Stimulated activated naive CD8-positive, alpha-beta T cell treated with anti-CD3 and anti-CD28 coated beads, Interleukin-15, Interleukin-2, amounts not matched to agents 100 ng/mL and 50 ng/mL, for 24 hours (primary cell): ENCODE results near the gene SFMBT1.
"Not testable (repeated sequence)": the region's sequence is repeated elsewhere in the genome, so short reads cannot be mapped to it uniquely, and the experiment has no call there.

Experiments
- H3K27ac Mint-ChIP-seq: one replicate; pipeline ENCODE4 v1.8.0; 2021; ENCODE audit warnings: mild to moderate bottlenecking, mixed read lengths
- H3K27me3 Mint-ChIP-seq: one replicate; pipeline ENCODE4 v1.8.0; 2021; ENCODE audit warnings: mixed read lengths
- H3K36me3 Mint-ChIP-seq: one replicate; pipeline ENCODE4 v1.8.0; 2021; ENCODE audit warnings: low read depth, mixed read lengths
- H3K4me1 Mint-ChIP-seq: one replicate; pipeline ENCODE4 v1.8.0; 2021; ENCODE audit warnings: low read depth, mixed read lengths
- H3K4me3 Mint-ChIP-seq: one replicate; pipeline ENCODE4 v1.8.0; 2021; ENCODE audit warnings: mild to moderate bottlenecking, mixed read lengths
- H3K9me3 Mint-ChIP-seq: one replicate; pipeline ENCODE4 v1.8.0; 2021; ENCODE audit warnings: mixed read lengths

SFMBT1 gene

GRCh38 chr3:53054233-53054632, 8.4 kb upstream of the SFMBT1 start:
- not testable (repeated sequence) for H3K4me3 Mint-ChIP-seq, H3K9me3 Mint-ChIP-seq, H3K36me3 Mint-ChIP-seq, H3K27ac Mint-ChIP-seq, H3K27me3 Mint-ChIP-seq, H3K4me1 Mint-ChIP-seq

DNA sequence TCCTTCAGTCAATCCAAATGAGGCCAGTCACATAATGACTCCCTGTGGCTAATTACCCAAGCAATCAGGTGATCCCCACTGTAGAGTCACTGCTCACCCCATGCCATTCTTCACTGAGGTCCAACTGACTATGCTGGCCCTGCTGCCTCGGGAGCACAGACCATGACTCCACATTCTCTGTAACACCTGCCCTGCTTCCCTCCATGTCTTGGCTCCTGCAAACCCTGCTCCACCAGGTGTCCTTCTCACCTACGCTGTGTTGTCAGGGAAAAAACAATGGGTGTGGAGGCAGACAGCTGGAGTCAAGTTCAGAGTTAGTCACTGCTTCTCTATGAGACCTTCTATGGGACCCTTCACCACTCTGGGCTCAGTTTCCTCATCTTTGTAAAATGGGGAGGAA, 6.1 kb upstream of the SFMBT1 start:
- Mint-ChIP-seq H3K9me3 (no peaks in the 10 kb centered on the region), H3K27me3 (peaks cover 6% of the 10 kb centered on the region), H3K4me3 (no peak overlapping the region), H3K4me1 (peaks cover 7% of the 10 kb centered on the region), H3K27ac (no peak overlapping the region), H3K36me3 (no peaks in the 10 kb centered on the region)

DNA sequence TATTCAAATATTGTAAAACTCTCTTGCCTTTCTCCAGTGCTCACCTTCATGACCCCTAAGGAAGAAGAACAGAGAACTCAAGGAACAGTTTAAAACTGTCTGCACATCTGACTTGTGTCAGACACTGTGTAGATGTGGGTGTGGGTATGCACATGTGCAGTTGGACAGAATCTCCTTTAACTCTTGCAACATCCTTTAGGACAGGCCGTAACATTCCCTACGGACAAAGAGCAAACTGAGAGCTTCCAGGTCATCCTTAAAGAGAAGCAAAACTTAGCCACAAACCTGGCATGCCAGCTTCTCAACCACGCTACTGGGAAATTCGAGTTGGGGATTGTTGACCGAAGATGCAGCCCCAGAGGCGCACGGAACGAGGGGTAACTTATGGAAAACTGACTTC, 4.1 kb upstream of the SFMBT1 start:
- no peak overlapping the region for H3K4me3 Mint-ChIP-seq
- no peaks in the 10 kb centered on the region for H3K36me3 Mint-ChIP-seq
- peaks cover 10% of the 10 kb centered on the region for H3K4me1 Mint-ChIP-seq
- peaks cover 7% of the 10 kb centered on the region for H3K27me3 Mint-ChIP-seq
- H3K27ac Mint-ChIP-seq, result no peak overlapping the region
- no peaks in the 10 kb centered on the region for H3K9me3 Mint-ChIP-seq

GRCh38 chr3:53046171-53047170, 598 bp upstream of the SFMBT1 start:
- Mint-ChIP-seq H3K4me1 (peaks cover 38% of the 10 kb centered on the region), H3K9me3 (no peaks in the 10 kb centered on the region), H3K4me3 (peak overlapping the region; percentile 82), H3K27ac (peak overlapping the region; percentile 75), H3K27me3 (peaks cover 7% of the 10 kb centered on the region), H3K36me3 (no peaks in the 10 kb centered on the region)

DNA sequence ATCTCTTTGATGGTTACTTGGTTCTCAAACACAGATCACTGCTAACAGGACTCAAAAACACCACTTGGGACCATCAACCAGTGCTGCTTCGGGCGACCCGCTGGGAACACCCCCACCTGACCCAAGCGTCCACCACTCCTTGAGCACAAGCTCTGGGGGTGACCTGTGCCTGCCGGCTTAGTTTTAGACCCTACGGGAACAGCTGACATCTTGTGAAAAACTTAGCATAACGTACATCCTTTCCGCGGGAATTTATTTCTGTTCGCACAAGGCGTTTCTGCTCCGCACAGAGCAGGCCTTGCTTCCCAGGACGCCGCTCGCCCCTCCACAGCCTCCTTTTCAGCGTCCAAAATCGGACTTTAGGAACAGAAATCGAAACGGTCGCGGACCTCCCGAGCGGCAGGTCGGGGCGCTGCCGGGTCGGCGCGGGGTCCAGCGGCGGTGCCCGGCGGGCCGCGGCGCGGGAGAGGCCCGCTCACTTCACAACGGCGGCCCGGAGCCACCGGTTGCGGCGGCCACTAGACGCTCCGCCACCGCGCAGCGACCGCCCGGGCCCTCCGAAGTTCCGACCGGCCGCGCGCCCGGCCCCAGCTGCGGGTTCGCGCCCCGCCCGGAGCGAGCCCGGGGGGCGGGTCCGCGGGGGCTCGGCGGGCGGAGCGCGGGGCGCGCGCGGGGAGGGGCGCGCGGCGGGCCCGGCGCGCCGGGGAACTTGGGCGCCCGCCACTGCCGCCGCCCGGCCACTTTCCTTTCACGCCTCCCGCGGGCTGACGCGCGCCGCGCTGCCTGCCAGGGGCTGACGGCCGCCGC, 959 bp downstream of the SFMBT1 start:
- H3K27me3 Mint-ChIP-seq, result peaks cover 7% of the 10 kb centered on the region
- no peaks in the 10 kb centered on the region for H3K36me3 Mint-ChIP-seq
- H3K27ac Mint-ChIP-seq, result peak overlapping the region; percentile 91
- peaks cover 51% of the 10 kb centered on the region for H3K4me1 Mint-ChIP-seq
- H3K9me3 Mint-ChIP-seq, result no peaks in the 10 kb centered on the region
- H3K4me3 Mint-ChIP-seq, result peak overlapping the region; percentile 92

DNA sequence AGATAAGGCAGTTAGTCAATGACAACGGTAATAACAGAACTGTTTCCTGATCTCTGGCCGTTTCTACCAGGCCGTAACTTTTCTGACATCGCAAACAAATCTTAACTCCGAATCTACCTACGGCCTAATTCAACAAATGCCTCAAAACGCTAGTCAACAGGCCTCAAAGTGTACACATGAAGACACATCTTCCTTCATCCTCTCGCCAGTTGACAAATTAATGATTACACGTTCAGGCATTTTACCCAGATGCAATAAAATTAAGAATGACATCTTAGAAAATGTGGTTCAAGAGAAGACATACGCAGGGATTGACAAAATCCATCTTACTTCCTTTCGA, 1.5 kb downstream of the SFMBT1 start:
- Mint-ChIP-seq H3K9me3 (no peaks in the 10 kb centered on the region), H3K27ac (peak overlapping the region; percentile 91), H3K4me1 (peaks cover 52% of the 10 kb centered on the region), H3K27me3 (peaks cover 7% of the 10 kb centered on the region), H3K36me3 (no peaks in the 10 kb centered on the region), H3K4me3 (peak overlapping the region; percentile 92)

- Mint-ChIP-seq H3K27me3 (peaks cover 7% of the 10 kb centered on the region), H3K36me3 (no peaks in the 10 kb centered on the region), H3K27ac (peak overlapping the region; percentile 45), H3K4me1 (peaks cover 58% of the 10 kb centered on the region), H3K9me3 (no peaks in the 10 kb centered on the region), H3K4me3 (peak overlapping the region; percentile 92)
Measured at GRCh38 chr3:53043738-53044137, 2.1 kb downstream of the SFMBT1 start.

DNA sequence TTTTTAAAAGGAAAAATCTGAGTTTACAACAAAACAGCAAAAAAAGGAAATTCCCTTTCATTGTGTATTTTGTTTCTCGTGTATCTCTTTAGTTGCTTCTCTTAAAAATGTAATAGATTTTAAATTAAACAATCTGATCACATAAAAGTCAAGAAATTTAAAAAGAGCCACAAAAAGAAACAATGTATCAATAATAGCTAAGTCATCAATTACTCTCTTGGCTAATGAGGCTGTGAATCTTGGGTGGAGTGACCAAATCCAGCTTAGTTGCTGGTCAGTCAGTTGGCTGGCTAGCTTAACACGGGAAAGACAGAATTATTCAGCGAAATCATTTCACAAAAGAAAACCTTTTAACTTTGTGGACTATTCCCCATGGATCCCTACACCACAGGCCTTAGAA, 3.2 kb downstream of the SFMBT1 start:
- H3K27me3 Mint-ChIP-seq, result peaks cover 7% of the 10 kb centered on the region
- H3K9me3 Mint-ChIP-seq, result no peaks in the 10 kb centered on the region
- H3K4me3 Mint-ChIP-seq, result no peak overlapping the region

GRCh38 chr3:53040351-53040820, 5.5 kb downstream of the SFMBT1 start:
- Mint-ChIP-seq H3K27me3 (no peaks in the 10 kb centered on the region), H3K27ac (no peak overlapping the region), H3K4me1 (peaks cover 68% of the 10 kb centered on the region), H3K4me3 (no peak overlapping the region), H3K36me3 (no peaks in the 10 kb centered on the region), H3K9me3 (no peaks in the 10 kb centered on the region)

More for the DNA sequence above, 3.2 kb downstream of the SFMBT1 start:
- Mint-ChIP-seq H3K27ac (no peak overlapping the region), H3K36me3 (no peaks in the 10 kb centered on the region), H3K4me1 (peaks cover 65% of the 10 kb centered on the region)

- Mint-ChIP-seq H3K27ac (no peak overlapping the region), H3K4me3 (no peak overlapping the region), H3K36me3 (no peaks in the 10 kb centered on the region), H3K4me1 (peaks cover 71% of the 10 kb centered on the region), H3K27me3 (no peaks in the 10 kb centered on the region), H3K9me3 (no peaks in the 10 kb centered on the region)
Measured at GRCh38 chr3:53039376-53039752, 6.5 kb downstream of the SFMBT1 start.

DNA sequence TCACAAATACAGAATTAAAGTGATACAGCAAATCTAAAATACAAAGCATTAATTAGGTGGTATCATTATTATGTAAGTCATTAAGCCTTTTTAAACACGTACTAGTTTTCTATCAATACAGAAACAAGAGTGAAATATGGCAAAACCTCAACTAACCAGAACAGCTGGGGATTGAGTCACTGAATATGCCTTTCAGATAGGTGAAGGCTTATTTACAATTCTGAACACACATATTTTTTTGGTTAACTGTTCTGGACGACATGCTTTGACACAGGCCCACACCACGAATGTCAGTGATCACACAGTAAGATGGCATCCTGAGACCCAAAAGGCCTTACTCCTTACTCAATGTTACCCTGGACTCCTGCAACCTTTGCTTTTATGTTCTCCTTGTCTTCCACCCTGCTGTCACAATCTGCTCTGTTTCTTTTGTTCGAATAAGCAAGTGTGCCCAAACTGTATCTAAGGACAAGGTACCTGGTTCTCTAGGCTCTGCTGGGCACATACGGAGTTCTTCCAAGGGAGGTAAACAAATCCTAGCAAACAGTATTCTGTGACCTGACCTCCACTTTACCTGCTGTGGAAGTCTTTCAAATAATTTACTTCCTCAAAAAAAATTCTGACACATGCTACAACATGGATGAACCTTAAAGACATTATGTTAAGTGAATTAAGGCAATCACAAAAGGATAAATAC, 7.0 kb downstream of the SFMBT1 start:
- Mint-ChIP-seq H3K36me3 (no peaks in the 10 kb centered on the region), H3K9me3 (no peaks in the 10 kb centered on the region), H3K27me3 (no peaks in the 10 kb centered on the region), H3K27ac (no peak overlapping the region), H3K4me1 (peaks cover 66% of the 10 kb centered on the region), H3K4me3 (no peak overlapping the region)

DNA sequence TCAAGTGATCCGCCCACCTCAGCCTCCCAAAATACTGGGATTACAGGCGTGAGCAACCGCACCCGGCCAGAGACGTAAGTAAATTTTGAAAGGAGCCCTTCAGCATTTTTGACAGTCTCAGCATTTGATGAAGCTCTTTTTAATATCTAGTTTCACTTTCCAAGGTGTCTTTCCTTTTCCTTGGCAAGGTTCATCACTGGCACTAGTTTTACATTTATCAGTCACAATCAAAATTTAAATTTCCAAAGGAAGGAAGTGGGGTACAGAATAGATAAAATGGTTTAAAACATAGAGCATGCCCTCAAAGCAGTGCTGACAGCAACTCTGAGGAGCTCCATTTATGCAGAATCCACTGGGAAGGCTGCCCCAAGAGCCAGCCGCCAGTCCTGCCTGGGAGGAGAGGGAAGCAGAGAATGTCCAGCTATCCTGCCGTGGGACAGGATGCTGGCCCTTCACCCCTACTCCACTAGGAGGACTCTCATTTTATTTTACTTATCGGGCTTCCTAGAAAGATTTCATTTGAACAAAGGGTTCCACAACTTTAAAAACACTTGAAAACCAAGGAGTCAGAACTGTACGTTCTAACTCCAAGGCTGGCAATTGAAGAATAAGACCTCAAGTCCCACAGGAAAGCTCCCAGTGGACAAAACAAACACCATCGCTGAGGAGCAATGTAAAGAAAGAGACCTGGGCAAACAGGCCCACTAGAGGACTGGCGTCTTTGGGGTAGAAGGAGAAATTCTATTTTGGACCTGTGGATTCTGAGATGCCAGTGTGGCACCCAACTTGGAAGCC, 9.9 kb downstream of the SFMBT1 start:
- H3K4me3 Mint-ChIP-seq, result no peak overlapping the region
- H3K4me1 Mint-ChIP-seq, result peaks cover 51% of the 10 kb centered on the region

DNA sequence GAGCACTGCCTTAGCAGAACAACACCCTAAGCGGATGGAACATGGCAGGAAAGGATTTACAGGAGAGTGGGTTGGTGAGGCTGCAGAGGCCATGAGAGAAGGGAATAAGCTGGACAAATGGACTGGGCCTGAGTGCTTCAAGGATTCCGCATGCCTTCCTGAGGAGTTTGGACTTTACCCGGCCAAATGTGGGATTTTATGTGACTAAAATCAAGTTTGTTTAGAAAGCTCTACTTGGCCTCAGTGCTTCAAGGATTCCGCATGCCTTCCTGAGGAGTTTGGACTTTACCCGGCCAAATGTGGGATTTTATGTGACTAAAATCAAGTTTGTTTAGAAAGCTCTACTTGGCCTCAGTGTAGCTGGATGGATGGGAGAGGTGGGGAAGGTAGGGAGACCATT, 10.9 kb downstream of the SFMBT1 start:
- not testable (repeated sequence) for H3K4me3 Mint-ChIP-seq, H3K9me3 Mint-ChIP-seq, H3K27ac Mint-ChIP-seq, H3K36me3 Mint-ChIP-seq, H3K27me3 Mint-ChIP-seq
- peaks cover 52% of the 10 kb centered on the region for H3K4me1 Mint-ChIP-seq

More for the DNA sequence above, 9.9 kb downstream of the SFMBT1 start:
- no peaks in the 10 kb centered on the region for H3K36me3 Mint-ChIP-seq
- H3K27me3 Mint-ChIP-seq, result no peaks in the 10 kb centered on the region
- H3K9me3 Mint-ChIP-seq, result no peaks in the 10 kb centered on the region
- H3K27ac Mint-ChIP-seq, result no peak overlapping the region

DNA sequence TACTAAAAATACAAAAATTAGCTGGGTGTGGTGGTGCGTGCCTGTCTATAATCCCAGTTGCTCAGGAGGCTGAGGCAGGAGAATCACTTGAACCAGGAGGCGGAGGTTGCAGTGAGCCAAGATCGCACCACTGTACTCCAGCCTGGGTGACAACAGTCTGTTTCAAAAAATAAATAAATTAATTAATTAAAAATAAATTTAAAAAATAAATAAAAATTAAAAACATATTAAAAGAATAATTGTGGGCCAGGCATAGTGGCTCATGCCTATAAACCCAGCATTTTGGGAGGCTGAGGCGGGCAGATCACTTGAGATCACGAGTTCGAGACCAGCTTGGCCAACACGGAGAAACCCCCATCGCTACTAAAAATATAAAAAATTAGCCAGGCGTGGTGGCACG, 11.5 kb downstream of the SFMBT1 start:
- not testable (repeated sequence) for H3K27ac Mint-ChIP-seq, H3K27me3 Mint-ChIP-seq, H3K36me3 Mint-ChIP-seq, H3K4me3 Mint-ChIP-seq, H3K9me3 Mint-ChIP-seq
- peaks cover 55% of the 10 kb centered on the region for H3K4me1 Mint-ChIP-seq
